ENCODE results near the gene DCUN1D2. TPM values are rescaled to one million over a fixed set of nuclear protein-coding genes. Genes with fewer than 3 reads are reported as not detected.

The DCUN1D2 gene
- total RNA-seq, 1 donor from 2014 or later: 14.2 TPM

GRCh38 chr13:113486698-113487097, 3.8 kb downstream of the DCUN1D2 start:
- H3K27me3 ChIP-seq (ENCODE audit: control insufficient read depth, insufficient read depth, low read length): no peaks in the 10 kb centered on the region
- DNase-seq (ENCODE audit: low read depth): no peak

DNA sequence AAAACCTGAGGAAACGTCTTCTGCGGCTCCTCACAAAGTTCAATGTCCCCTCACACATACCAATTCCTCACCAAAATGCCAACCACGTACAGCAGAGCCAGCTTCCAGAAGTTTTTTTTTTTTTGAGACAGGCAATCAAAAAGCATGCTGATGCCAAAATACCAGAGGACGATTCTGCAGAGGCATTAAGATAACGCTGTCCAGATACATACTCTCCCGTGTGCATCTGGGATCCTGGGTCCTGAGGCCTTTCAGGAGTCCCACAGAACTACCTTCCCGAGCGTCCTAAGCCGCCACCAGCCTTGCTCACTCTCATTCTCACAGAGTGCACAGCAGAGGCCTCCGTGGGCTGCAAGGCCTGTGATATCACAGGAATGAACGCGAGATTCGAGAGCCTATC, 5.0 kb downstream of the DCUN1D2 start:
- FAIRE-seq (no peak), DNase-seq (ENCODE audit: low read depth) (no peak)
- H3K36me3 ChIP-seq (ENCODE audit: control insufficient read depth, insufficient read depth, low read length): peaks cover 1% of the 10 kb centered on the region
- no peaks in the 10 kb centered on the region for H3K27me3 ChIP-seq (ENCODE audit: control insufficient read depth, insufficient read depth, low read length)
- TF ChIP-seq, protein P1, sequence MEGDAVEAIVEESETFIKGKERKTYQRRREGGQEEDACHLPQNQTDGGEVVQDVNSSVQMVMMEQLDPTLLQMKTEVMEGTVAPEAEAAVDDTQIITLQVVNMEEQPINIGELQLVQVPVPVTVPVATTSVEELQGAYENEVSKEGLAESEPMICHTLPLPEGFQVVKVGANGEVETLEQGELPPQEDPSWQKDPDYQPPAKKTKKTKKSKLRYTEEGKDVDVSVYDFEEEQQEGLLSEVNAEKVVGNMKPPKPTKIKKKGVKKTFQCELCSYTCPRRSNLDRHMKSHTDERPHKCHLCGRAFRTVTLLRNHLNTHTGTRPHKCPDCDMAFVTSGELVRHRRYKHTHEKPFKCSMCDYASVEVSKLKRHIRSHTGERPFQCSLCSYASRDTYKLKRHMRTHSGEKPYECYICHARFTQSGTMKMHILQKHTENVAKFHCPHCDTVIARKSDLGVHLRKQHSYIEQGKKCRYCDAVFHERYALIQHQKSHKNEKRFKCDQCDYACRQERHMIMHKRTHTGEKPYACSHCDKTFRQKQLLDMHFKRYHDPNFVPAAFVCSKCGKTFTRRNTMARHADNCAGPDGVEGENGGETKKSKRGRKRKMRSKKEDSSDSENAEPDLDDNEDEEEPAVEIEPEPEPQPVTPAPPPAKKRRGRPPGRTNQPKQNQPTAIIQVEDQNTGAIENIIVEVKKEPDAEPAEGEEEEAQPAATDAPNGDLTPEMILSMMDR (IDR thresholded peaks at IDR 0.05; ENCODE audit: insufficient read depth, low read length, severe bottlenecking): no peak
- H3K4me3 ChIP-seq (ENCODE audit: low read depth, low read length): no peak overlapping the region

More at GRCh38 chr13:113486698-113487097, 3.8 kb downstream of the DCUN1D2 start:
- TF ChIP-seq, protein P1 (IDR thresholded peaks at IDR 0.05; ENCODE audit: insufficient read depth, low read length, severe bottlenecking): no peak
- H3K36me3 ChIP-seq (ENCODE audit: control insufficient read depth, insufficient read depth, low read length): peaks cover 1% of the 10 kb centered on the region
- FAIRE-seq: no peak
- no peak overlapping the region for H3K4me3 ChIP-seq (ENCODE audit: low read depth, low read length)

GRCh38 chr13:113483504-113484293, 6.8 kb downstream of the DCUN1D2 start:
- DNase-seq (ENCODE audit: low read depth): no peak
- no peak for FAIRE-seq
- Histone ChIP-seq H3K4me3 (ENCODE audit: low read depth, low read length) (no peak overlapping the region), H3K27me3 (ENCODE audit: control insufficient read depth, insufficient read depth, low read length) (no peaks in the 10 kb centered on the region), H3K36me3 (ENCODE audit: control insufficient read depth, insufficient read depth, low read length) (peaks cover 7% of the 10 kb centered on the region)
- TF ChIP-seq, protein P1 (IDR thresholded peaks at IDR 0.05; ENCODE audit: insufficient read depth, low read length, severe bottlenecking): no peak

GRCh38 chr13:113483081-113483480, 7.4 kb downstream of the DCUN1D2 start:
- Histone ChIP-seq H3K4me3 (ENCODE audit: low read depth, low read length) (no peak overlapping the region), H3K36me3 (ENCODE audit: control insufficient read depth, insufficient read depth, low read length) (peaks cover 7% of the 10 kb centered on the region), H3K27me3 (ENCODE audit: control insufficient read depth, insufficient read depth, low read length) (no peaks in the 10 kb centered on the region)
- DNase-seq (ENCODE audit: low read depth): no peak
- TF ChIP-seq, protein P1 (IDR thresholded peaks at IDR 0.05; ENCODE audit: insufficient read depth, low read length, severe bottlenecking): no peak
- FAIRE-seq: no peak

GRCh38 chr13:113479179-113479578, 11.3 kb downstream of the DCUN1D2 start:
- no peak overlapping the region for H3K4me3 ChIP-seq (ENCODE audit: low read depth, low read length)
- TF ChIP-seq, protein P1 (IDR thresholded peaks at IDR 0.05; ENCODE audit: insufficient read depth, low read length, severe bottlenecking): no peak
- no peaks in the 10 kb centered on the region for H3K27me3 ChIP-seq (ENCODE audit: control insufficient read depth, insufficient read depth, low read length)
- peaks cover 8% of the 10 kb centered on the region for H3K36me3 ChIP-seq (ENCODE audit: control insufficient read depth, insufficient read depth, low read length)
- FAIRE-seq (no peak), DNase-seq (ENCODE audit: low read depth) (no peak)

All from bronchial epithelial cell (primary cell).